CMK (cell line): ENCODE measurements around the gene ANXA3.
A peak's percentile ranks its signal among the peaks of the same experiment; 100 is the strongest.
"Not testable (repeated sequence)": the region's sequence is repeated elsewhere in the genome, so short reads cannot be mapped to it uniquely, and the experiment has no call there.

ENCODE experiments used
- DNase-seq: peaks from one replicate; pipeline ENCODE4 v3.0.0-alpha.2; 2010; ENCODE audit warnings: low read depth

ANXA3 gene, protein sequence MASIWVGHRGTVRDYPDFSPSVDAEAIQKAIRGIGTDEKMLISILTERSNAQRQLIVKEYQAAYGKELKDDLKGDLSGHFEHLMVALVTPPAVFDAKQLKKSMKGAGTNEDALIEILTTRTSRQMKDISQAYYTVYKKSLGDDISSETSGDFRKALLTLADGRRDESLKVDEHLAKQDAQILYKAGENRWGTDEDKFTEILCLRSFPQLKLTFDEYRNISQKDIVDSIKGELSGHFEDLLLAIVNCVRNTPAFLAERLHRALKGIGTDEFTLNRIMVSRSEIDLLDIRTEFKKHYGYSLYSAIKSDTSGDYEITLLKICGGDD

DNA sequence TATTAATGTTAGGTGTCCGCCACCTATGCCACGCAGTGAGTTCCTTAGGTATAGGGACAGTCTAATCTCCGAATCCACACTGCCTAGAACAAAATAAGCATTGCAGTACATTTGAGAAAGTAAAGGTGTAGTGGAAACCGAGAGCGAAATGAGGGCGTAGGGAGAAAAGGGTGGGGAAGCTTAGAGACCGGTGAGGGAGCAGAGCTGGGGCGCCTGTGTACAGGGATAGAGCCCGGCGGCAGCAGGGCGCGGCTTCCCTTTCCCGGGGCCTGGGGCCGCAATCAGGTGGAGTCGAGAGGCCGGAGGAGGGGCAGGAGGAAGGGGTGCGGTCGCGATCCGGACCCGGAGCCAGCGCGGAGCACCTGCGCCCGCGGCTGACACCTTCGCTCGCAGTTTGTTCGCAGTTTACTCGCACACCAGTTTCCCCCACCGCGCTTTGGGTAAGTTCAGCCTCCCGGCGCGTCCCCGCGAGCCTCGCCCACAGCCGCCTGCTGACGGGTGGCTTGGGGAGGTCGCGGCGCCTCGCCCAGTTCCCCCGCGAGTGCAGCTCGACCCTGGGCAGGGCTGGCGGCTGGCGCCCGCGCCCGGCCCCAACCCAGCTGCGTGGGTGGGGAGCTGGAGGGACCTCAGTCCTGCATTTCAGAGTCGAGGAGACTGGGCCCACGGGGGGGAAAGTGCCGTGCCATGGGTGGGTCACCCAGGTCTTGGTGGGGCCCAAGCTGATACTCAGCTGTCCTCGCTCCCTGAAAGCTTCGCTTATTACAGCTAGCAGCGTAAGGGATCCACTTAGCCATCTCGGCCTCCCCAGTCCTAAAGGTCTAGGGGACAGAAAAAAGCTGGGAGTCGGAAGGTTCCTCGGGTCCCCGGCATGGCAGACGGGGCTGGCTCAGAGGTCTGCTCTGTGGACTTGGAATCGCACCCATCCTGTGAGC, at the start of gene ANXA3:
ANXA3 (plus strand) TSS at position 351 of the 932 bp plus-strand sequence. CDS start 2,704 bp downstream, outside the sequence.
- DNase-seq: peak; percentile 52

- DNase-seq: not testable (repeated sequence)
Observed at GRCh38 chr4:78506260-78506659, 45.3 kb upstream of the ANXA3 start.

DNA sequence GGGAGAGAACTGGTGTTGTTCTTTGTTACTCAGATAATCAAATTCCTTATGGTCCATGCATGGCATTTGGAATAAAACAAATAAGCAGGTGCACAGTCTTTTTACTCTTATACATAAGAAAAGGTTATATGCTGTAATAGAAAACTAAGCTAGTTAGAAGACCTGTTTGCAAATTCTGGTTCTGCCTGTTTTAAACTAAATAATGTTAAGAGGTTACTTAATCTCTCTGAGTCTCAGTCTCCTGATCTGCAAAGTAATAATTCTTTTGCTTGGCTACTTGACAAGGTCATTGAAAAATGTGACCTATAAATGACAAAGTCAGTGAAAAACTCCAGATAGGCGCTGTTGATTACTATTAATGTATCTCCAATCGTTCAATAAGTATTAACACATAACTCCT, 42.5 kb upstream of the ANXA3 start:
- no peak for DNase-seq

DNA sequence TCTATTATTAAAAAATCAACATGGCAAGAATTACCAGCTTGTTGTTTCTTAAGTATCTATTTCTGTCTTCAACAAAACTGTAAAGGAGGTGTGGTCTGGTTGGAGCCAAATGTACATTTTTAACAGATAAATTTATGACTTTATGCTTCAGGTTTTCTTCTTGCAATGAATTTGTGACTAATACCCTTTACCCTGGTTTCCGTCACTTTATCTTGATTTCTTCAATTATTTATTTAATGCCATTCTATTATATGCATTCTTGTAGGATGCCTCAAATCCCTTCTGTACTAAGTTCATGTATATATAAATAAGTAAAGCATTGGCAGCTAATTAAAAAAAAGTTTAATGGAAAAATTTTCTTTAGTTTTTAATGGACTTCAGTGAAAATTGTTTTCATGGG, 41.5 kb upstream of the ANXA3 start:
- no peak for DNase-seq

DNA sequence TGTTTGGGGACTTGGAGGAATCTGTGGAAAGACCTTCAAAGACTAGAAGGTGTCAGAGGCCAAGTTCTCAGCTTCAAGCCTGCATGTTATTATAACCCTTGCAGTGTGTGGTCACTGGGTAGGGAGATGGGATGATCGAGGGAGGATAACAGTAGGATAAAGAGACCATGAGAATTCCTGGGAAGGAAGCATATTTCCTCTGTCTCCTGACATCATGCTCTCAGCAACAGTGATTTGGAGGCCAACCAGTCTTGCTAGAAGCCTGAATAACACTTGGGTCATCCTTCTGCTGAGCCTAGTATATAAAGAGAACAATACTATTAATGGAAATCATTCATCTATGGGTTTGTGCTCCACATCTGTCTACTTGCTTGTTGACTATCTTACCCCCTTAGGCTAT, 40.9 kb upstream of the ANXA3 start:
- DNase-seq: no peak

GRCh38 chr4:78512357-78512920, 39.1 kb upstream of the ANXA3 start:
- DNase-seq: no peak

DNA sequence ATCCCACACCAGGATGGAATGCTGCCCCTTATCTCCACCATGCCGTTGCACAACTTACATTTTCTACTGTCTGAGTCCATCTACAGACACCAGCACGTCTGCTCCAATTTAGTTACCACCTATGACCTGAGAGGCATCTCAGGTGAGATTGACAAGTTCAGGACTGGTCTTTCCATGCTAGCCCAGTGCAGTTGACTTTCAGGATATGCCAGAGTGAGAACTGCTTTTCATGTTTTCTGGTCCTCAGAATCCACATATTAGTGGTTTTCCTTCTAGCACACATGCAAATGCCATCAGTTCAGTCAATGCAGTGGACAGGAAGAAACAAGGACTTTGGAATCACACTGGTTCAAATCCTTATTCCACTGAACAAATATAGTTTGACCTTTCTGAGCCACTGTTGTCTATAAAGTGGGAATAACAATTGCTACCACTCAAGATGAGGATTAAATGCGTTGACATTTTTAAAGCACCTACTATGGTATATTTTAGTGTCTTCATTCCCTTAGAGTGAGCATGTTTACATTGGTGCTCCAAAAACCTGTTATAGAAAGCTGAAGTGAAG, 38.1 kb upstream of the ANXA3 start:
- no peak for DNase-seq

- DNase-seq: no peak
Observed at GRCh38 chr4:78517050-78517652, 34.4 kb upstream of the ANXA3 start.

DNA sequence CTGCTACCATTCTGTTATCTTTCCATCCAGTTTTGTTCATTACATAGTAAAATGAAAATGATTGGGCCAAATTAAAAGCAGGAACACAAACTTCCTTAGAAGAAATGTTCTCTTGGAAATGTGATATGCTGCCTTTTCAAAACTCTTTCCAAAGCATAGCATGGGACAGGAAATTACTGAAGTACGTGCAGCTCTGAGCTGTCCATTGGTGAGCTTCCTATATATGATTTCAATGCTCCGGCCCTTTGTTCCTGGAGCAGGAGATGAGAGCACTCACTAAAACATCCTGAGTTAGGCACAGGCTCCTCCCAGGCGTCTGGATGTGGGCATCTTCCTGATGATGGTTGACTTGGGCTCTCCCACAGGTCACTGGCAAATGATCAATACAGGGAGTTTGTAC, 33.0 kb upstream of the ANXA3 start:
- DNase-seq: no peak

- no peak for DNase-seq
Observed at GRCh38 chr4:78519962-78520361, 31.6 kb upstream of the ANXA3 start.

GRCh38 chr4:78520808-78521226, 30.8 kb upstream of the ANXA3 start:
- DNase-seq: no peak

DNA sequence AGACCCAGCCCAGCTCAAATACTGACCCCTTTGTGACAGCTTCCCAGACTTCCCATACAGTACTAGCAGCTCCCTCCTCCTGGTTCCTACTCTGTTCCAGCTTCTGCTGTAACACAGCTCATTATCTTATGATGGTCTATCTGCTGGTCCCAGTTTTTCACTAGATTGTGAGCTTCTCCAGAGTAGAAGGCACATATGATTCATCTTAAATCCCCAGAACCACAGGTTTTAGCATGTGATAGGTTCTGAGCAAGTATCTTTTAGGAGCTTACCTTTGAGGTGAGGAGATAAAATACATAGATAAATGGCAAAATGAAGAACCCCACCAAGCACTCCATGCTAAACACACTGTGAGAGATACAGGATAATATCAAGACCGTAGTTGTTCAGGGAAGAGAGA, 27.6 kb upstream of the ANXA3 start:
- no peak for DNase-seq

DNA sequence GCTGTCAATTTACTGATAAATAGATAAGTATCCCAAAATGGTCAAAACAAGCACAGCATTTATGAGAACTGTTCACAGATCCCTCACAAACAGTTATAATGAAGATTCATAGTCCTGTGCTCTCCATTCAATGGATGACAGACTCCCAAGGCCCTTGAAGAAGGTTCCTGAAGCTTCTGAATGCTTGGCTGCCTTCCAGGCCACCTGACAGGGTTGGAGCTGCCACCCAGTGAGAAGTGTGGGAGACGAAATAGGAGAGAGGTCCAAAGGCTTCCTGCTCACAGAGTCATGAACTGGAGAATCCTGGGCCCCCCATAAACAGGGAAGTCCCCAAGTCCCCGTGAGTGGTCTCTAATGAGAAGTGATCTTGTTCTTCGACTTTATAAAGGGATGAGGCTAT, 26.0 kb upstream of the ANXA3 start:
- DNase-seq: no peak

DNA sequence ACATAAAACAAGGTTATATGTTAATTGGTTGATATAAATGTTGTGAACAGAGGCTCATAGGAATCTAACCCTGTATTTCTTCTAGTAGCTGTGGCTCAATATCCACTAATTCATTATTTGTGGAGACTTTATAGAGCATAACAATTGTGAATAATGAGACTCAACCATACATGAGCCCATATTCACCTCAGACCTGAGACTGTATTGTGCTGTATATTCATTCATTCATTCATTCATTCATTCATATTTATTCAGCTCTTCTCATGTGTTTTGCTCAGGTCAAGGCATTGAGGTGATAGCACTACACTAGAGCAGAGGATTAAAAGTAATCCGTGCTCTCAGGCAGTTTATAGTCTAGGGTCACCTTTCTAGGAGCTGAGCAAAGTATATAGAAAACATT, 24.5 kb upstream of the ANXA3 start:
- DNase-seq: no peak

DNA sequence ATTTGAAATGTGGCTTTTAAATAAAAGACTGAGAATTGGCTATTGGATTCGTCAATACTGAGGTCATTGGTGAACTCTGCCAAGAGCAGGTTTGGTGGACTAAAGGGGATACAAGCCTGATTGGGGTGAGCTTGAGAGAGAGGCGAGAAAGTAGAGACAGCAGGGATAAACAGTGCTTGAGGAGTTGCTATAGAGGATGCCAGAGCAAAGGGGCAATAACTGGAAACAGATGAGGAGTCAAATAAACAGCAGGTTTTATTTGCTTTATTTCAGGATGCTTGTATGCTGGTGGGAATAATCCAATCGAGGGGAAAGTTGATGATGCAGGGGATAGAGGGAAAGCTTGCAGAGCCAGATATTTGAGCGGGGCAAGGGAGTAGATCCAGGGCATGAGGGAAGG, 24.0 kb upstream of the ANXA3 start:
- no peak for DNase-seq

DNA sequence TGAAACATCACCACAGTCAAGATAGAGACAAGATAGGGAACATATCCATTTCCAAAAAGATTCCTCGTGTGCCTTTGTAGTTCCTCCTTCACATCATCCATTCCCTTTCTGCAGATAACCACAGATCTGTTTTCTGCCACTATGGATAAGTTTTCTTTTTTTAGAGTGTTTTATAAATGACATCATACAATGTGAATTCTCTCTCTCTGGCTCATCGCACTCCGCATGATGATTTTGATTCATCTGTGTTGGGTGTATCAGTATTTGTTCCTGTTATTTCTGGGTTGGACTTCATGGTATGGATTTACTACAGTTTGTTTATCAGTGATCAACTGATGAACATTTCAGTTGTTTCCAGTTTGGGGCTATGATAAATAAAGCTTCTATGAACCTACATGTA, 23.2 kb upstream of the ANXA3 start:
- DNase-seq: no peak

DNA sequence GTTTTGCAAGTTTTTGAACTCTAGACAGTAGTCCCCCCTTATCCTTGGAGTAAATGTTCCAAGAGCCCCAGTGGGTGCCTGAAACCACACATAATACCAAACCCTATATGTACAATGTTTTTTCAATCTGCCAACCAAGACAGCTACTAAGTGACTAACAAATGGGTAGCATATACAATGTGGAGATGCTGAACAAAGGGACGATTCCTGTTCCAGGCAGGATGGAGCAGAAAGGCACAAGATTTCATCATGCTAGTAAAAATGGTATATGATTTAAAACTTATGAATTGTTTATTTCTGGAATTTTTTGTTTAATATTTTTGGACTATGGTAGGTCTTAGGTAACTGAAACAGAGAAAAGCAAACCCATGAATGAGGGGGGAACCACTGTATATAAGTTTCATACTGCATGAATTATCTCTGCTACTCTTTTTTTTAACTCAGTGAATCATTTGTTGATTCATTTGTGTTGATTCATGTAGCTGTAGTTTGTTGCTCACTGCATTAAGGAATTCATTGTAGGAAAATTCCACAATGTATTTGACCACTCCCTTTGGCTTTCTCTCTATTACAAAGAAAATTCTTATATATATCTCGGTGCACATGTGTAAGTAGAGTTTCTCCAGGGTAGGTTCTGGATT, 21.9 kb upstream of the ANXA3 start:
- DNase-seq: no peak

DNA sequence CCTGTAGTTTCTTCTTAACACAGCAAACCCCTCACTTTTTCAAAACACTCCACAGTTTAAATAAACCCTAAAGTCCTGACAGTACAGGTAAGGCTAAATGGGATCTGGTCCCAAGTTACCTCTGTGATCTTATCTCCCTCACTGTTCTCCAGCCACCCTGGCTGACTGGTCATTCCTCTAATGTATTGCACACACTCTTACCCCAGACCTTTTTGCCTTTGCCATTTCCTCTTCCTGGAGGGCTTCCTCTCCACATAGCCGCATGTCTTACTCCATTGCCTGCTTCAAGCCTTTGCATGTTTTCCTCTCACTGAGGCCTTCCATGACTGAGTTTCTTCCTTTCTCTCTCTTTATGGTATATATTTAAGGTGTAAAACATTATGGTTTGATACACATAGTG, 19.5 kb upstream of the ANXA3 start:
- no peak for DNase-seq

DNA sequence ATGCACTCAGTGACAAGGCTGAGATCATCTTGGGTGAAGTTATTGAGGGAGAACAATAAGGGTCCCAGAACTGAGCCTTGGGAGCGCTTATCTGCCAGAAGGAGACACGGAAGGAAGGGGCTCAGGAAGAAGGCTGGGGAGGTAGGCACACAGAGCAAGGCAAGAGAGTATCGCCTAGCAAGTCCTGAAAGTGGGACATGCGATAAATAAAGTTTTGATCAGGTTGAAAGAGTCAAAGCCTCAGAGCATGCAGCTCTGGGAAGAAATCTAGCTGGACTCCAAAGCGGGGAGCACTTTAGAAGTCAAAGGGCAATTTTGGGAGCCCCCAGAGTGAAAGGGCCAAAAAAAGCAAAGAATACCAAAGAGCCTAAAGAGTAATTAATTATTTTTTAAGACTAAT, 17.7 kb upstream of the ANXA3 start:
- DNase-seq: no peak

DNA sequence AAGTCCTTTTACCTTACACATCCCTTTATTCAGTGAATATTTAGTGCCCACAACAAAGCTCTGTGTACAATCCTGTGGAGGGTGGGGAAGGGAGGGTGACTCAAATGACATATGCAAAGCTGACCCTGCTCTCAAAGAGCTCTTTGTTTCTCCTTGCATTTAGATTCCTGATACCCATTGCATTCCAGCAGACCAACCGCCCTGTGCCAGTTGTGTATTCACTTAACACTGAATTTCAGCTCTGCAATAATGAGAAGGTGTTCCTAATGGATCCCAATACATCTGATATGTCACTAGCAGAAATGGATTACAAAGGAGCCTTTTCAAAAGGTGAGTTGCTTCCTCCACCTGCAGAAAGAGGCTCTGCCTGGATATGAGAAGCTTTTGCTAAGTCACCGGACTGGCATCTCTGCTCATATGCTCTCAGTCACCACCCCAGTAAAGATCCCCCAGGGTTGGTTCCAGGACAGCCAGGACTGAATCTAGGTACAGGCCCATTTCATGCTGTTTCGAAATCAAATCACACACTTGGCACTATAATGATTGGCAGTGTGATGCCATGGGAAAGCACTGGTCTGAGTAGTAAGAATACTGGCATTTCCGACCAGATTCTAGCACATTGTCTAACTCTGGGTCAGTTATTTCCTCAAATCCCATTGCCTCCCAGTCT, 17.1 kb upstream of the ANXA3 start:
- no peak for DNase-seq

GRCh38 chr4:78542373-78542772, 9.2 kb upstream of the ANXA3 start:
- no peak for DNase-seq
